Measurements from ENCODE around the gene CLDN15. TPM values are rescaled to one million over a fixed set of nuclear protein-coding genes. Genes with fewer than 3 reads are reported as not detected.
"Not testable (repeated sequence)": the region's sequence is repeated elsewhere in the genome, so short reads cannot be mapped to it uniquely, and the experiment has no call there.

The CLDN15 gene
- total RNA-seq, 1 donor = 4.5 TPM

GRCh38 chr7:101217388-101218235 lies 20.0 kb downstream of the CLDN15 start, which contains the start of the genes PLOD3 and ZNHIT1:
TSS of gene PLOD3 (minus strand) at chr7:101217581. CDS start at chr7:101217274, 307 bp downstream.
TSS of gene ZNHIT1 (plus strand) at chr7:101218165. CDS start at chr7:101218196, 31 bp downstream.
- H3K4me1 ChIP-seq (ENCODE audit: insufficient read depth, low read length) = peaks cover 36% of the 10 kb centered on the region
- no peaks in the 10 kb centered on the region for H3K27me3 ChIP-seq (ENCODE audit: insufficient read depth, low read length)
- H3K4me3 ChIP-seq (ENCODE audit: low read length) = peak within 1 kb of the TSS; percentile 63
- H3K9me3 ChIP-seq (ENCODE audit: low read depth, low read length) = no peaks in the 10 kb centered on the region

- H3K9me3 ChIP-seq (ENCODE audit: low read depth, low read length) = no peaks in the 10 kb centered on the region
- no peaks in the 10 kb centered on the region for H3K27me3 ChIP-seq (ENCODE audit: insufficient read depth, low read length)
- H3K4me3 ChIP-seq (ENCODE audit: low read length) = peak overlapping the region; percentile 63
- H3K4me1 ChIP-seq (ENCODE audit: insufficient read depth, low read length) = peaks cover 36% of the 10 kb centered on the region
These were observed 20.7 kb downstream of the CLDN15 start for GRCh38 chr7:101216860-101217387.

- Histone ChIP-seq H3K4me1 (ENCODE audit: insufficient read depth, low read length) (peaks cover 36% of the 10 kb centered on the region), H3K9me3 (ENCODE audit: low read depth, low read length) (no peaks in the 10 kb centered on the region), H3K4me3 (ENCODE audit: low read length) (peak overlapping the region; percentile 63), H3K27me3 (ENCODE audit: insufficient read depth, low read length) (no peaks in the 10 kb centered on the region)
These were observed 21.4 kb downstream of the CLDN15 start for GRCh38 chr7:101216001-101216859.

- Histone ChIP-seq H3K27me3 (ENCODE audit: insufficient read depth, low read length) (no peaks in the 10 kb centered on the region), H3K9me3 (ENCODE audit: low read depth, low read length) (no peaks in the 10 kb centered on the region), H3K4me1 (ENCODE audit: insufficient read depth, low read length) (peaks cover 12% of the 10 kb centered on the region), H3K4me3 (ENCODE audit: low read length) (no peak overlapping the region)
These were observed 25.6 kb downstream of the CLDN15 start for GRCh38 chr7:101212014-101212413.

GRCh38 chr7:101211501-101211900 lies 26.1 kb downstream of the CLDN15 start:
- peaks cover 7% of the 10 kb centered on the region for H3K4me1 ChIP-seq (ENCODE audit: insufficient read depth, low read length)
- no peaks in the 10 kb centered on the region for H3K27me3 ChIP-seq (ENCODE audit: insufficient read depth, low read length)
- H3K9me3 ChIP-seq (ENCODE audit: low read depth, low read length) = no peaks in the 10 kb centered on the region
- no peak overlapping the region for H3K4me3 ChIP-seq (ENCODE audit: low read length)

- Histone ChIP-seq H3K9me3 (ENCODE audit: low read depth, low read length) (no peaks in the 10 kb centered on the region), H3K27me3 (ENCODE audit: insufficient read depth, low read length) (no peaks in the 10 kb centered on the region), H3K4me1 (ENCODE audit: insufficient read depth, low read length) (no peaks in the 10 kb centered on the region), H3K4me3 (ENCODE audit: low read length) (no peak overlapping the region)
These were observed 27.5 kb downstream of the CLDN15 start for GRCh38 chr7:101210143-101210542.

GRCh38 chr7:101208794-101209193 lies 28.8 kb downstream of the CLDN15 start:
- H3K27me3 ChIP-seq (ENCODE audit: insufficient read depth, low read length) = no peaks in the 10 kb centered on the region
- H3K4me3 ChIP-seq (ENCODE audit: low read length) = no peak overlapping the region
- H3K9me3 ChIP-seq (ENCODE audit: low read depth, low read length) = no peaks in the 10 kb centered on the region
- H3K4me1 ChIP-seq (ENCODE audit: insufficient read depth, low read length) = peaks cover 6% of the 10 kb centered on the region

GRCh38 chr7:101207459-101207858 lies 30.1 kb downstream of the CLDN15 start:
- Histone ChIP-seq H3K4me3 (ENCODE audit: low read length) (no peak overlapping the region), H3K27me3 (ENCODE audit: insufficient read depth, low read length) (peaks cover 4% of the 10 kb centered on the region), H3K4me1 (ENCODE audit: insufficient read depth, low read length) (peaks cover 13% of the 10 kb centered on the region), H3K9me3 (ENCODE audit: low read depth, low read length) (no peaks in the 10 kb centered on the region)

GRCh38 chr7:101206665-101207042 lies 30.9 kb downstream of the CLDN15 start:
- H3K9me3 ChIP-seq (ENCODE audit: low read depth, low read length) = no peaks in the 10 kb centered on the region
- H3K4me3 ChIP-seq (ENCODE audit: low read length) = no peak overlapping the region
- H3K4me1 ChIP-seq (ENCODE audit: insufficient read depth, low read length) = peaks cover 19% of the 10 kb centered on the region
- peaks cover 7% of the 10 kb centered on the region for H3K27me3 ChIP-seq (ENCODE audit: insufficient read depth, low read length)

GRCh38 chr7:101205901-101206664 lies 31.5 kb downstream of the CLDN15 start:
- H3K4me1 ChIP-seq (ENCODE audit: insufficient read depth, low read length) = peaks cover 21% of the 10 kb centered on the region
- H3K27me3 ChIP-seq (ENCODE audit: insufficient read depth, low read length) = peaks cover 9% of the 10 kb centered on the region
- no peaks in the 10 kb centered on the region for H3K9me3 ChIP-seq (ENCODE audit: low read depth, low read length)
- H3K4me3 ChIP-seq (ENCODE audit: low read length) = no peak overlapping the region

- H3K4me3 ChIP-seq (ENCODE audit: low read length); H3K9me3 ChIP-seq (ENCODE audit: low read depth, low read length): not testable (repeated sequence)
- Histone ChIP-seq H3K27me3 (ENCODE audit: insufficient read depth, low read length) (peaks cover 17% of the 10 kb centered on the region), H3K4me1 (ENCODE audit: insufficient read depth, low read length) (peaks cover 25% of the 10 kb centered on the region)
These were observed 33.6 kb downstream of the CLDN15 start for GRCh38 chr7:101203740-101204738.

- no peaks in the 10 kb centered on the region for H3K9me3 ChIP-seq (ENCODE audit: low read depth, low read length)
- peaks cover 17% of the 10 kb centered on the region for H3K27me3 ChIP-seq (ENCODE audit: insufficient read depth, low read length)
- H3K4me1 ChIP-seq (ENCODE audit: insufficient read depth, low read length) = peaks cover 25% of the 10 kb centered on the region
These were observed 35.0 kb downstream of the CLDN15 start for GRCh38 chr7:101202603-101202918.

GRCh38 chr7:101201695-101202602 lies 35.7 kb downstream of the CLDN15 start:
- H3K27me3 ChIP-seq (ENCODE audit: insufficient read depth, low read length) = peaks cover 17% of the 10 kb centered on the region
- H3K4me1 ChIP-seq (ENCODE audit: insufficient read depth, low read length) = peaks cover 25% of the 10 kb centered on the region
- H3K4me3 ChIP-seq (ENCODE audit: low read length) = no peak overlapping the region

More at GRCh38 chr7:101202603-101202918, 35.0 kb downstream of the CLDN15 start:
- no peak overlapping the region for H3K4me3 ChIP-seq (ENCODE audit: low read length)

More at GRCh38 chr7:101201695-101202602, 35.7 kb downstream of the CLDN15 start:
- H3K9me3 ChIP-seq (ENCODE audit: low read depth, low read length) = no peaks in the 10 kb centered on the region
